Measurements from ENCODE around the gene ACBD6.

Gene ACBD6

GRCh38 chr1:180542113-180542837 is 39.9 kb upstream of the ACBD6 start:
- no peak overlapping the region for H3K4me3 ChIP-seq (IDR thresholded peaks at IDR 0.05; ENCODE audit: insufficient read depth, low read depth, low read length)
- no peak overlapping the region for H3K27ac ChIP-seq
- no peak overlapping the region for H3K9ac ChIP-seq
- no peaks in the 10 kb centered on the region for H3K36me3 ChIP-seq (ENCODE audit: insufficient read depth)
- H3K4me1 ChIP-seq (ENCODE audit: low read depth, poor library complexity, severe bottlenecking) = no peaks in the 10 kb centered on the region
- H2AFZ ChIP-seq (ENCODE audit: low read depth) = no peak overlapping the region
- H3K79me2 ChIP-seq (ENCODE audit: insufficient read depth, low read depth) = no peaks in the 10 kb centered on the region
- no peak overlapping the region for H3K4me2 ChIP-seq
- H4K20me1 ChIP-seq (ENCODE audit: insufficient read depth) = no peaks in the 10 kb centered on the region
- no peak for TF ChIP-seq CTCF (conservative IDR thresholded peaks at IDR 0.05; ENCODE audit: low read depth, low read length)
- no peaks in the 10 kb centered on the region for H3K27me3 ChIP-seq (ENCODE audit: insufficient read depth, low read depth)

GRCh38 chr1:180540697-180541594 is 38.6 kb upstream of the ACBD6 start:
- Histone ChIP-seq H3K27me3 (ENCODE audit: insufficient read depth, low read depth) (no peaks in the 10 kb centered on the region), H3K27ac (no peak overlapping the region)

GRCh38 chr1:180539136-180539535 is 36.8 kb upstream of the ACBD6 start:
- Histone ChIP-seq H3K79me2 (ENCODE audit: insufficient read depth, low read depth) (no peaks in the 10 kb centered on the region), H4K20me1 (ENCODE audit: insufficient read depth) (no peaks in the 10 kb centered on the region), H3K4me1 (ENCODE audit: low read depth, poor library complexity, severe bottlenecking) (no peaks in the 10 kb centered on the region), H3K4me3 (IDR thresholded peaks at IDR 0.05; ENCODE audit: insufficient read depth, low read depth, low read length) (no peak overlapping the region), H3K9ac (no peak overlapping the region), H3K36me3 (ENCODE audit: insufficient read depth) (no peaks in the 10 kb centered on the region), H3K27me3 (ENCODE audit: insufficient read depth, low read depth) (no peaks in the 10 kb centered on the region), H3K27ac (no peak overlapping the region), H2AFZ (ENCODE audit: low read depth) (no peak overlapping the region), H3K4me2 (no peak overlapping the region)
- no peak for TF ChIP-seq CTCF (conservative IDR thresholded peaks at IDR 0.05; ENCODE audit: low read depth, low read length)

More at GRCh38 chr1:180540697-180541594, 38.6 kb upstream of the ACBD6 start:
- H3K9ac ChIP-seq = no peak overlapping the region
- no peak for TF ChIP-seq CTCF (conservative IDR thresholded peaks at IDR 0.05; ENCODE audit: low read depth, low read length)
- H3K4me1 ChIP-seq (ENCODE audit: low read depth, poor library complexity, severe bottlenecking) = no peaks in the 10 kb centered on the region
- no peaks in the 10 kb centered on the region for H3K79me2 ChIP-seq (ENCODE audit: insufficient read depth, low read depth)
- no peaks in the 10 kb centered on the region for H3K36me3 ChIP-seq (ENCODE audit: insufficient read depth)
- no peak overlapping the region for H3K4me2 ChIP-seq
- H2AFZ ChIP-seq (ENCODE audit: low read depth) = no peak overlapping the region
- H4K20me1 ChIP-seq (ENCODE audit: insufficient read depth) = no peaks in the 10 kb centered on the region
- H3K4me3 ChIP-seq (IDR thresholded peaks at IDR 0.05; ENCODE audit: insufficient read depth, low read depth, low read length) = no peak overlapping the region

GRCh38 chr1:180536821-180537372 is 34.5 kb upstream of the ACBD6 start:
- Histone ChIP-seq H3K79me2 (ENCODE audit: insufficient read depth, low read depth) (no peaks in the 10 kb centered on the region), H4K20me1 (ENCODE audit: insufficient read depth) (no peaks in the 10 kb centered on the region), H3K4me1 (ENCODE audit: low read depth, poor library complexity, severe bottlenecking) (no peaks in the 10 kb centered on the region), H3K27me3 (ENCODE audit: insufficient read depth, low read depth) (no peaks in the 10 kb centered on the region), H3K4me3 (IDR thresholded peaks at IDR 0.05; ENCODE audit: insufficient read depth, low read depth, low read length) (no peak overlapping the region), H2AFZ (ENCODE audit: low read depth) (no peak overlapping the region), H3K27ac (no peak overlapping the region), H3K4me2 (no peak overlapping the region), H3K36me3 (ENCODE audit: insufficient read depth) (no peaks in the 10 kb centered on the region), H3K9ac (no peak overlapping the region)
- no peak for TF ChIP-seq CTCF (conservative IDR thresholded peaks at IDR 0.05; ENCODE audit: low read depth, low read length)
